WTC11 (cell line): Measurements from ENCODE around the gene ATP9B.

ENCODE experiments used
- ARID4B ChIP-seq: sonication (generic); formaldehyde crosslinking; IDR thresholded peaks from 2 replicates; pipeline ENCODE4 v1.8.0; 2023; ENCODE audit warnings: missing genetic modification reagents, mild to moderate bottlenecking, borderline replicate concordance
- ATF2 ChIP-seq: sonication (generic); formaldehyde crosslinking; IDR thresholded peaks from 2 replicates; pipeline ENCODE4 v1.8.1; 2022; ENCODE audit warnings: low read depth, missing genetic modification reagents, borderline replicate concordance
- CREB1 ChIP-seq: sonication (generic); formaldehyde crosslinking; IDR thresholded peaks from 2 replicates; pipeline ENCODE4 v1.8.0; 2023; ENCODE audit warnings: mild to moderate bottlenecking, missing genetic modification reagents
- CTCF ChIP-seq: fragments of 200-600 bp; IDR thresholded peaks from 2 replicates; pipeline ENCODE4 v1.8.0; 2022; ENCODE audit warnings: antibody characterized with exemption
- FOXP4 ChIP-seq: sonication (generic); formaldehyde crosslinking; IDR thresholded peaks from 2 replicates; pipeline ENCODE4 v1.8.0; 2022; ENCODE audit warnings: mild to moderate bottlenecking, missing genetic modification reagents
- MAX ChIP-seq: sonication (generic); formaldehyde crosslinking; IDR thresholded peaks from 2 replicates; pipeline ENCODE4 v1.8.0; 2022; ENCODE audit warnings: mild to moderate bottlenecking, missing genetic modification reagents
- NFYB ChIP-seq: sonication (generic); formaldehyde crosslinking; conservative IDR thresholded peaks from 2 replicates; pipeline ENCODE4 v1.8.0; 2022; ENCODE audit warnings: low read depth, missing genetic modification reagents
- NR3C1 ChIP-seq: sonication (generic); formaldehyde crosslinking; conservative IDR thresholded peaks from 2 replicates; pipeline ENCODE4 v1.8.1; 2023; ENCODE audit warnings: low read depth, mild to moderate bottlenecking, missing genetic modification reagents
- SMAD3 ChIP-seq: sonication (generic); formaldehyde crosslinking; IDR thresholded peaks from 2 replicates; pipeline ENCODE4 v1.8.0; 2022; ENCODE audit warnings: missing genetic modification reagents, mild to moderate bottlenecking, borderline replicate concordance
- TEAD1 ChIP-seq: sonication (generic); formaldehyde crosslinking; IDR thresholded peaks from 2 replicates; pipeline ENCODE4 v1.8.0; 2022; ENCODE audit warnings: mild to moderate bottlenecking, missing genetic modification reagents
- ZBTB21 ChIP-seq: sonication (generic); formaldehyde crosslinking; IDR thresholded peaks from 2 replicates; pipeline ENCODE4 v1.8.1; 2023; ENCODE audit warnings: mild to moderate bottlenecking, missing genetic modification reagents, borderline replicate concordance
- ZNF671 ChIP-seq: fragments of 250-450 bp; sonication (Bioruptor Pico); IDR thresholded peaks from 2 replicates; pipeline ENCODE4 v1.8.0; 2021; ENCODE audit warnings: mild to moderate bottlenecking
- ZSCAN18 ChIP-seq: fragments of 250-450 bp; sonication (Bioruptor Pico); IDR thresholded peaks from 2 replicates; pipeline ENCODE4 v2.1.2; 2022; ENCODE audit warnings: mild to moderate bottlenecking, moderate library complexity

GRCh38 chr18:79092874-79093273 is 23.7 kb downstream of the ATP9B start:
- TF ChIP-seq TEAD1 (CRISPR knock-in tag) (no peak), CREB1 (CRISPR knock-in tag) (no peak), ZSCAN18 (CRISPR knock-in tag) (no peak), CTCF (no peak), SMAD3 (CRISPR knock-in tag) (no peak), NR3C1 (CRISPR knock-in tag) (no peak), NFYB (CRISPR knock-in tag) (no peak), MAX (CRISPR knock-in tag) (no peak), ATF2 (CRISPR knock-in tag) (no peak), ARID4B (no peak), FOXP4 (CRISPR knock-in tag) (no peak), ZNF671 (CRISPR knock-in tag) (no peak), ZBTB21 (CRISPR knock-in tag) (no peak)
